ENCODE results near the gene VWA5A. TPM values are rescaled to one million over a fixed set of nuclear protein-coding genes. Genes with fewer than 3 reads are reported as not detected.

The VWA5A gene
- total and polyA plus RNA-seq, 9 of the 15 experiments (the other 6 are each of a cell fraction or from before 2014, with no cell fraction given), result 4.6 to 19.7 (median 6.9) TPM

- FAIRE-seq, result no peak
- no peak overlapping the region for H2AFZ ChIP-seq (ENCODE audit: low read depth, low read length)
- H3K4me1 ChIP-seq (replicated peaks in 1 of 2; ENCODE audit: control insufficient read depth in 2 of 2, insufficient read depth in 2 of 2, low read length in 2 of 2), result peaks cover under 1 to 6% of the 10 kb centered on the region in 2 experiments; a peak in 3 of 5 replicates
- ATAC-seq, result no peak; the same call in 2 of the 3 replicates
- H3K79me2 ChIP-seq (ENCODE audit: control insufficient read depth, insufficient read depth, low read length), result no peaks in the 10 kb centered on the region
- H3K27ac ChIP-seq (ENCODE audit: extremely low read depth, low read depth, low read length), result no peak overlapping the region
- intact Hi-C loops (cut with micrococcal nuclease), result no loop called here
- H3K4me2 ChIP-seq (ENCODE audit: insufficient read depth, low read length), result no peak overlapping the region
- BruUV-seq (replicated peaks), result no TSS peak
- no peaks in the 10 kb centered on the region for H3K9me3 ChIP-seq (replicated peaks; ENCODE audit: control insufficient read depth, insufficient read depth, low read depth, low read length)
- no peak for DNase-seq (ENCODE audit: extremely low read depth in 1 of 4, low spot score in 3 of 4)
- in situ Hi-C loops (cut with MboI), result no loop called here
- TF ChIP-seq ZNF583 (CRISPR knock-in tag; IDR thresholded peaks at IDR 0.05) (no peak), NFE2 (IDR thresholded peaks at IDR 0.05; ENCODE audit: low read depth) (no peak), FOSL1 (tag; conservative IDR thresholded peaks at IDR 0.05) (peak; percentile 48; the same call in 1 of the 2 replicates), ZNF778 (CRISPR knock-in tag; IDR thresholded peaks at IDR 0.05) (no peak), ZNF766 (CRISPR knock-in tag; conservative IDR thresholded peaks at IDR 0.05) (peak; percentile 64; the same call in 1 of the 2 replicates), HDAC8 (tag; IDR thresholded peaks at IDR 0.05) (no peak)
- no peaks in the 10 kb centered on the region for H3K36me3 ChIP-seq (ENCODE audit: control insufficient read depth, insufficient read depth, low read length)
- no peak overlapping the region for H3K9ac ChIP-seq (ENCODE audit: insufficient read depth in 1 of 2, low read depth in 2 of 2, low read length in 2 of 2)
- no peaks in the 10 kb centered on the region for H3K9me1 ChIP-seq (ENCODE audit: control insufficient read depth, insufficient read depth, low read length)
- CTCF ChIA-PET (ENCODE audit: low intra/inter-chr PET ratio), result no interaction called here
- no peak overlapping the region for H3K4me3 ChIP-seq
- POLR2A ChIA-PET, result no interaction called here
- 16% methylated on average over 3 of the region's 3 CpGs for WGBS (ENCODE audit: insufficient coverage, low coverage, missing lambda C conversion rate)
- H3K27me3 ChIP-seq (ENCODE audit: control insufficient read depth in 2 of 2, insufficient read depth in 2 of 2, low read length in 2 of 2), result no peaks in the 10 kb centered on the region
- no peaks in the 10 kb centered on the region for H4K20me1 ChIP-seq (replicated peaks; ENCODE audit: control insufficient read depth, insufficient read depth, low read length)
These were observed 29.7 kb upstream of the VWA5A start for GRCh38 chr11:124085583-124085982.

Measured in K562 (cell line).